RWPE1 (cell line): ENCODE measurements around the gene LIME1.

Source experiments
- CTCF ChIA-PET: fragments of 350-600 bp; sonication (Branson Sonifier 250); formaldehyde crosslinking; extraction: SDS; loops from one replicate; lab custom pipeline; 2021; lab: Yijun Ruan, JAX
- POLR2A ChIA-PET: fragments of 400-600 bp; formaldehyde crosslinking; extraction: SDS; loops from one replicate; lab custom pipeline; 2020; ENCODE audit warnings: antibody characterized with exemption; ENCODE audit not compliant: low non-redundant PET; lab: Yijun Ruan, JAX
- DNase-seq: peaks from one replicate; pipeline ENCODE4 v3.0.0; 2012; ENCODE audit warnings: low spot score
- H3K27ac ChIP-seq: fragments of 450-650 bp; 2 replicates; pipeline ENCODE4 v1.5.1; 2017
- CTCF ChIP-seq: fragments of 450-650 bp; conservative IDR thresholded peaks from 2 replicates; pipeline ENCODE4 v1.5.1; 2017; ENCODE audit warnings: low read depth, mild to moderate bottlenecking

The LIME1 gene

GRCh38 chr20:63737945-63738686, 1.7 kb downstream of the LIME1 start:
- no peak for TF ChIP-seq CTCF
- H3K27ac ChIP-seq, result peak overlapping the region; percentile 99
- POLR2A ChIA-PET, result no interaction called here
- no peak for DNase-seq
- CTCF ChIA-PET, result interaction anchor here (0.6 to 2.0 kb wide), 3 partner anchors 15 to 48 kb away, joined by 4 to 8 read pairs (median 5); partner anchors contain the start of genes ARFRP1 and ZGPAT

- no peak for TF ChIP-seq CTCF
- ChIA-PET POLR2A (interaction anchor here (0.6 kb wide), 1 partner anchor 11 kb away, joined by 10 read pairs; no protein-coding TSS in a partner anchor), CTCF (interaction anchor here (0.9 to 2.0 kb wide), 2 partner anchors 32 to 48 kb away, joined by 4 to 8 read pairs; partner anchors contain the start of genes ARFRP1 and ZGPAT)
- no peak for DNase-seq
- peak overlapping the region; percentile 99 for H3K27ac ChIP-seq
Measured at GRCh38 chr20:63738687-63739129, 2.2 kb downstream of the LIME1 start.

- TF ChIP-seq CTCF, result no peak
- CTCF ChIA-PET, result interaction anchor here (2.0 kb wide), 1 partner anchor 32 kb away, joined by 8 read pairs; the partner anchor contains the start of genes ARFRP1 and ZGPAT
- POLR2A ChIA-PET, result interaction anchor here (0.6 kb wide), 1 partner anchor 11 kb away, joined by 10 read pairs; no protein-coding TSS in a partner anchor
- peak; percentile 98 for DNase-seq
- H3K27ac ChIP-seq, result peak within 1 kb of the TSS; percentile 99
Measured at GRCh38 chr20:63739130-63740069, 2.9 kb downstream of the LIME1 start, which contains the start of gene SLC2A4RG. Gene SLC2A4RG, plus strand, starts transcription at chr20:63739776. Its CDS starts 137 bp downstream, at chr20:63739913.

GRCh38 chr20:63740070-63740626, 3.7 kb downstream of the LIME1 start:
- ChIA-PET CTCF (interaction anchor here (0.6 to 1.3 kb wide), 2 partner anchors 33 to 124 kb away, joined by 4 to 5 read pairs; partner anchors contain the start of gene ARFRP1), POLR2A (interaction anchor here (1.2 kb wide), 1 partner anchor 32 kb away, joined by 6 read pairs; the partner anchor contains the start of genes ARFRP1 and ZGPAT)
- DNase-seq, result peak; percentile 68
- TF ChIP-seq CTCF, result no peak
- H3K27ac ChIP-seq, result peak overlapping the region; percentile 99

- TF ChIP-seq CTCF, result no peak
- H3K27ac ChIP-seq, result peak overlapping the region; percentile 99
- POLR2A ChIA-PET, result interaction anchor here (0.5 to 1.2 kb wide), 4 partner anchors 26 to 195 kb away, joined by 3 to 6 read pairs (median 4); partner anchors contain the start of genes ARFRP1 and ZGPAT
- peak; percentile 97 for DNase-seq
- CTCF ChIA-PET, result interaction anchor here (0.6 to 1.3 kb wide), 4 partner anchors 33 to 298 kb away, joined by 3 to 5 read pairs (median 4); partner anchors contain the start of gene ARFRP1
Measured at GRCh38 chr20:63740627-63741353, 4.3 kb downstream of the LIME1 start.
